Raji (cell line): ENCODE results near the gene HNRNPH3.

ENCODE experiments used
- POLR2A ChIP-seq: IDR thresholded peaks from 2 replicates; pipeline ENCODE4 v1.6.1; 2011; ENCODE audit warnings: low read depth, low read length, control low read depth; ENCODE audit not compliant: insufficient read depth

Gene HNRNPH3

DNA sequence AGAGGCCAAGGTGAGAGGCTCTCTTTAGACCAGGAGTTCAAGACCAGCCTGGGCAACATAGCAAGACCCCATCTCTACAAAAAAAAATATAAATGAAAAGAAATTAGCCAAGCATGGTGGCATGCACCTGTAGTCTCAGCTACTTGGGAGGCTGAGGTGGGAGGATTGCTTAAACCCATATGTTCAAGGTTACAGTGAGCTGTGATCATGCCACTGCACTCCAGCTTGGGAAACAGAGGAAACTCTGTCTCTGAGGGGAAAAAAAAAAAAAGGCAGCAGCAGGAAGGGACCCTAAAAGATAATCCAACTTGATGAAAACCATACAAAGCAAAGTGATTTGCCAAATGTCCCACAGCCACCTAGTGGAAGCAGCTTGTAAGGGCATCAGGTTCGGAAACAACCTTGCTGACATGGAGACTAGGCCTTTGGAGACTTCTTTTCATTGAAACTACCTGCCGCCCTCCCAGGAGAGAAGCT lies 16.4 kb downstream of the HNRNPH3 start:
- TF ChIP-seq POLR2A: no peak

DNA sequence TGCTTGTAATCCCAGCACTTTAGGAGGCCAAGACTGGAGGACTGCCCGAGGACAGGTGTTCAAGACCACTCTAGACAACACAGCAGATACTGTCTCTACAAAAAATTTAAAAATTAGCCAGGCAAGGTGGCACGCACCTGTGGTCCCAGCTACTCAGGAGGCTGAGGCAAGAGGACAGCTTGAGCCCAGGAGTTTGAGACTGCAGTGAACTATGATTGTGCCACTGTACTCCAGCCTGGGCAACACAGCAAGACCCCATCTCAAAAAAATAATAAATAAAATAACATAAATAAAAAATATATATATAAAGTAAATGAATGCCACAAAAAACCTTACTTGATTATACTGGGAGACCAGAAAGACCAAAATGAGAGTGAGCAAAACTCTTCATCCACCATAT lies 21.7 kb downstream of the HNRNPH3 start:
- TF ChIP-seq POLR2A: no peak

DNA sequence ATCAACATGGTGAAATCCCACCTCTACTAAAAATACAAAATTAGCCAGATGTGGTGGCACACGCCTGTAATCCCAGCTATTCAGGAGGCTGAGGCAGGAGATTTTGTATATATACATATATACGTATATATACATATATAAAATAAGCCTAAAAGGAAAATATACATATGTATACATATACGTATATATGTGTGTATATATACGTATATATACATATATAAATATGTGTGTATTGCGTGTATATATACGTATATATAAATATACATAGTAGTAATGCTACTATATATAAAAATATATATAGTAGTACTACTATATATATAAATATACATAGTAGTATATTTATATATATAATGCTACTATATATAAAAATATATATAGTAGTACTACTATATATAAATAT lies 27.3 kb downstream of the HNRNPH3 start:
- TF ChIP-seq POLR2A: no peak

DNA sequence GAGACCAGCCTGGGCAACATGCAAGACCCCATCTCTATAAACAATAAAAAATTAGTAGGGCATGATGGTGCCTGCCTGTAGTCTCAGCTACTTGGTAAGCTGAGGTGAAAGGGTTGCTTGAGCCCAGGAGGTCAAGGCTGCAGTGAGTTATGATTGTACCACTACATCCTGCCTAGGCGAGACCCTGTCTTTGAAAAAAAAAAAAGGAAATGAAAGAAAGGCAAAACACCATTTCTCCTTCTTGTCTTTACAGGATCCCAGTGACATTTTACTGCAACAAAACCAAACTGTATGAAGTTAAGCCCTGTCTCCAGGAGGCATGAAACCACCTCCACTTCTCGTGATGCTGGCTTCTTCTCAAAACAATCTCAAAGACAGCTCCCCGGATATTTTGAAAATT lies 30.7 kb downstream of the HNRNPH3 start:
- no peak for TF ChIP-seq POLR2A

DNA sequence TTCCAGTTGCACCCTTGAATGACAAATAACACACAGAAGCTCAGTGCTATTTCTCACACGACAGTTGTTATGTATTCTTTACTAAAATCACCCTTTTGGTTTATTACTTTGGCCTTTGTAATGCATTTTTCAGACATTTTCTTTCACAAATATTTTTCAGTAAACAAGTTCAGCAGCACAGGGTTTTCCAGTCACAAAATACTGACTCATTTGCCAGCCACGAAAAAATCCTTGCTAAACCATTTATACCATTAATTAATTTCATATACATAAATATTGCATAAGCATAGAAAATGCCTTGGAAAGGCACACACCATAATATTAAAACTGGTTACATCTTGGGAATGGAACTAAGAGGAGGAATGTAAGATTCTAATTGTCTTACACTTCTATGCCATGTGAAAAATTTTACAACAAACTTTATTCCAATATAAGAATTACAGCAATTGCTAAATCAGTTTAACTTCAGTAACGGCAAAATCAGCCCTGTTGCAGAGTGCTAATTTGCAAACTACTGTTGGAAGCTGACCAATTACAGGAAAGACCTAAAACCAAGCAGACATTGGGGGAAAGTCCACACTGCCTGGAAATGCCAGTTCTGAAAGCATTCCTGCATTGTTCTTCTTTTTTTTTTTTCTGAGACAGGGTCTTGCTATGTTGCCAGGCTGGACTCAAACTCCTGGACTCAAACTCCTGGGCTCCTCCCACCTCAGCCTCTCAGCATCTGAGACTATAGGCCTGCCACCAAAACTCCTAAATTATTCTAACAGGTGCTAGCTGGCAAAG lies 32.4 kb downstream of the HNRNPH3 start:
- TF ChIP-seq POLR2A: no peak

DNA sequence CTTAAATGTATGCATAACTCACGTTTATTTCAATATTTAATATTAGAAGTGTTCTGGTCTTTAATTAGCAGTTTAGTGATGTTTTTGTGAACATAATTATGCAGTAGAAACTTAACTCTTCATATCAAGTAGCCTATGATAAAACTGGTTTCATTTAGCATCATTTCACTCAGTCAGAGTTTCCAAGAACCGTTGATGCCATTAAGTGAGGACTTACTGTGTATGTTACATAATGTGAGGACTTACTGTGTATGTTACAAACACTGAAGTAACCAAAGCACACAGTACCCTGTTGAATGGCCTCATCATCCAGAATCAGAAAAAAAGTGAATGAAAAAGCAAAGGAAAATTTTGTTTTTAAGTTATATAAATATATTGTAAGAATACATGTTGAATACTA lies 33.7 kb downstream of the HNRNPH3 start:
- TF ChIP-seq POLR2A: no peak

DNA sequence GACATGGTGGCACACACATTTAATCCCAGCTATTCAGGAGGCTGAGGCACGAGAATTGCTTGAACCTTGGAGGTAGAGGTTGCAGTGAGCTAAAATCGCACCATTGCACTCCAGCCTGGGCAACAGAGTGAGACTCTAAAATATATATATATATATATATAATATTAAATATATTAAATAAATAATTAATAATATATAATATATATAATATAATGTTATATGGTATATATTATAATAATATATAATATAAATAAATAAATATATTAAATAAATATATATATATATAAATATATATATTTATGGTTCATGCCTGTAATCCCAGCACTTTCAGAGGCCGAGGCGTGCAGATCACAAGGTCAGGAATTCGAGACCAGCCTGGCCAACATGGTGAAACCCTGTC lies 34.7 kb downstream of the HNRNPH3 start:
- no peak for TF ChIP-seq POLR2A

DNA sequence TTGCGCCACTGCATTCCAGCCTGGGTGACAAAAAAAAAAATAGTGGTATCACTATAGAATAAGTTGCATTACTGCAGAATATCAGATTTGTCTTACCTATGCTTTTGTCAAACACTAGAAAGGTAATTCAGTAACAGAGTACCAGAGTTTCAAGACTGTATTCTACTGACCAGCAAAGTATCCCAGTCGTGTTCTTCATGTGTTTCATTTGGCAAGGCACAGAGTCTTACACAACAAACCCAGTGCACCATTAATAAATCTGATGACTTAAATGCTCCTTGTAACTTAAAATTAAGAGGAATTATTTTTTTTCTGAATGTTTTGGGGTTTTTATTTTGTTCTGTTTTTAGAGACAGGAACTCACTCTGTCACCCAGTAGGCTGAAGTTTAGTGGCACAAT lies 35.3 kb downstream of the HNRNPH3 start:
- no peak for TF ChIP-seq POLR2A

DNA sequence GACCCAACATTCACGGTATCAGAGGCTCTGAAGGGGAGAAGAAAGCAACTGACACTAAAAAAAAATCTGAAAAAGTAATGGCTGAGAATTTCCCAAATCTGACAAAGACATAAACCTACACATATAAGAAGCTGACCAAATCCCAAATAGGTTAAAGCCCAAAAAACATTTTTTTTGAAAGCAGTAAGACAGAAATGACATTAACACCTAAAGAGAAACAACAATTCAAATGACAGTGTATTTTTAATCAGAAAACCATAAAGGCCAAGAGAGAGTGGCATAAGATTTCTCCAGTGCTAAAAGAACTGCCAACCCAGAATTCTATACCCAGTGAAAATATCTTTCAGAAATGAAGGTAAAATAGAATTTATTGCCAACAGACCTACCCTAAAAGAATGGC lies 39.7 kb downstream of the HNRNPH3 start:
- TF ChIP-seq POLR2A: no peak

DNA sequence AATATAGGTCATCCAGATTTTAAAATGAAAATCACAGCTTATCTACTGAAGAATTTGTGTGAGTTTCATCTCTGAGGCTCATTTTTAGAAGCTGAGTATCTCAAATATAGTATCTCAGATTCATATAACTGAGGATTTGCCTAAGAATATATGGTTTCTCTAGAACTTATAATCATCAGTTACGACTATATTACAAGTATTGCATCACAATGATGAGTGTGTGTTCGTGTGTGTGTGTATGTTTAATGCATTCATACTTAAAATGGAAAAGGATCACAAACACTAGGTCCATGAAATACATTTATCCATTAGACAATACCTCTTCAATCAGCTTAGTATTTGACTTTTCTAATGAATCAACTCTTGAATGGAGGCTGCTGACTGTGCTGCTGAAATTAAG lies 53.9 kb downstream of the HNRNPH3 start:
- TF ChIP-seq POLR2A: no peak
